Esophagus (tissue), 2 donors: ENCODE measurements around the gene PARP4. TPM values are rescaled to one million over a fixed set of nuclear protein-coding genes. Genes with fewer than 3 reads are reported as not detected.
"Not testable (repeated sequence)": the region's sequence is repeated elsewhere in the genome, so short reads cannot be mapped to it uniquely, and the experiment has no call there.

Experiments
- H3K27ac ChIP-seq, 2 donors: one replicate each; pipeline ENCODE4 v1.5.1; 2013; ENCODE audit warnings: low read depth in 2 of 2, mild to moderate bottlenecking in 2 of 2, inconsistent platforms in 1 of 2, low read length in 1 of 2, moderate library complexity in 1 of 2
- H3K27me3 ChIP-seq, 2 donors: one replicate each; pipeline ENCODE4 v1.6.1; 2013; ENCODE audit warnings: low read length in 2 of 2, control low read depth in 1 of 2, mild to moderate bottlenecking in 1 of 2; ENCODE audit not compliant: insufficient read depth in 2 of 2, control insufficient read depth in 1 of 2
- H3K36me3 ChIP-seq, 2 donors: one replicate each; pipeline ENCODE4 v1.6.1; 2013; ENCODE audit warnings: low read length in 1 of 2; ENCODE audit not compliant: control insufficient read depth in 2 of 2, insufficient read depth in 2 of 2
- H3K4me1 ChIP-seq, 2 donors: one replicate each; pipeline ENCODE4 v1.6.1; 2013; ENCODE audit warnings: low read length in 1 of 2; ENCODE audit not compliant: control insufficient read depth in 2 of 2, insufficient read depth in 2 of 2
- H3K4me3 ChIP-seq, 2 donors: one replicate each; pipeline ENCODE4 v1.5.1; 2013; ENCODE audit warnings: low read length in 2 of 2, mild to moderate bottlenecking in 2 of 2, low read depth in 1 of 2, moderate library complexity in 1 of 2
- H3K9me3 ChIP-seq, 2 donors: one replicate each; pipeline ENCODE4 v1.6.1; 2013; ENCODE audit warnings: mild to moderate bottlenecking in 2 of 2, low read depth in 1 of 2, low read length in 1 of 2, moderate library complexity in 1 of 2; ENCODE audit not compliant: control insufficient read depth in 2 of 2, insufficient read depth in 1 of 2
- WGBS, 2 donors: extraction: QIAGEN DNeasy Blood & Tissue Kit; methylation state at CpG; one replicate each; pipeline ENCODE4 v1.1.7; 2013; 5-methylcytosine and 5-hydroxymethylcytosine counted together
- polyA plus RNA-seq, 2 donors: library from polyadenylated mRNA; stranded (reverse); fragments of 200-250 nt; gene quantifications; one replicate each; pipeline ENCODE4 v1.2.3, GENCODE V29; 2013
- donor health status: healthy with polysubstance abuse.
- donor health status: Bipolar disorder and iron deficiency.

PARP4 gene
- polyA plus RNA-seq, 2 donors = 14.7 to 16.7 TPM

DNA sequence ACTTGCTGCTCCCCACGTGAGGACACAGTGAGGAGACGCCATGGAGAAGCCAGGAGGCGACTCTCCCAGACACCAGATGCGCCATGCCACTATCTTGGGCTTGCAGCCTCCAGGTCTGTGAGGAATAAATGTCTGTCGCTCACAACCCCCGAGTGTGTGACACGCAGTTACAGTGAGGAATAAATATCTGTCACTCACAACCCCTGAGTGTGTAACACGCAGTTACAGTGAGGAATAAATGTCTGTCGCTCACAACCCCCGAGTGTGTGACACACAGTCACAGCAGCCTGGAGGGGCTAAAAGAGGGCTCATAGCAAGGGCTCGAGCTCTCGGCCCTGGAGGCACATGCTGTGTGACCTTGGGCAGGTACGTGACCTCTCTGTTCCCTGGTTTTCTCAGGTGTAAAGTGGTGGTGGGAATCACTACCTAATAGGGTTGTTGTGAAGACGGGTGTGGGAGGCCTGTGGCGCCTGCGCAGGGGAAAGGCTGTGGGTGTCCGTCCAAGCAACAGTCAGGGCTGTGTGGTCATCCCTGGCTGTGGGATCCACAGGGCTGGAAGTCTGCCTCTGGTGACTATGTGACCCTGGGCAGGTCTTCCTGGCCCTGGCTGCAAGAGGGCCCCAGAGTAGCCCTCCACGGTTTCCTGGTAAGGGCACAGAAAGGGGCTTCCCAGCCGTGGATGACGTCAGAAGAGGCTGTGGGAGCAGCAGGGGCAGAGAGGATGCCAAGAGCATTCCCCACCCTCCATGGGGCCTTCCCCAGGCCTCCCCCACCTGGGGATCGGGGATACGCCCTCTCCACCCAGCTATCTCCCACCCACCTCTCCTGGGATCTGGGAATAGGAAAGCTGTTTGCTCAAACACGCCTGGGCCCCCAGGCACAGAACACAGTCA, 125.5 kb downstream of the PARP4 start:
- no peak overlapping the region for H3K4me3 ChIP-seq
- no peaks in the 10 kb centered on the region for H3K36me3 ChIP-seq
- WGBS, 2 donors = 76 to 80% methylated on average over 23 of the region's 23 CpGs
- no peaks in the 10 kb centered on the region for H3K27me3 ChIP-seq
- H3K9me3 ChIP-seq = no peaks in the 10 kb centered on the region
- no peak overlapping the region for H3K27ac ChIP-seq
- no peaks in the 10 kb centered on the region for H3K4me1 ChIP-seq

DNA sequence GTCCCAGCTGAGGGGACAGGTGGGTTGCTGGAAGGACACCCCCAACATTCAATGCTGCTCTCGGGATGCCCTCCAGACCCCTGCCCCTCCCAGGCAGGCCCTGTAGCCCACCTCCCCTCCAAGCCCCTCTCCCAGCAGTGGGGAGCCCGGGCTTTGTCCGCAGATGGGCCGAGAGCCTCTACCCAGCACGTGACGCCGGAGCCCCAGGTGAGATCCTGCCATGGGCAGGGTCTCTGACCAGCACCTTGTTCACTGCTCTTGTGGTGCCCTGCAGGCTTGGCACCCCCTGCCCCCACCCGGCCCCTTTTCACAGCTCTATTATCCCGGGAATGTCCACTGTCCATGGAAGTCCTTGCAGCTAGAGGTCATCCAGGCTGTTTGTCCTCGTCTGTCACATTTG, 126.7 kb downstream of the PARP4 start:
- H3K36me3 ChIP-seq = no peaks in the 10 kb centered on the region
- H3K27ac ChIP-seq = no peak overlapping the region
- peaks cover 0 to 2% of the 10 kb centered on the region in 2 donors for H3K9me3 ChIP-seq
- H3K27me3 ChIP-seq = no peaks in the 10 kb centered on the region
- no peaks in the 10 kb centered on the region for H3K4me1 ChIP-seq
- no peak overlapping the region for H3K4me3 ChIP-seq
- WGBS, 2 donors = 83% methylated on average over 10 of the region's 10 CpGs

DNA sequence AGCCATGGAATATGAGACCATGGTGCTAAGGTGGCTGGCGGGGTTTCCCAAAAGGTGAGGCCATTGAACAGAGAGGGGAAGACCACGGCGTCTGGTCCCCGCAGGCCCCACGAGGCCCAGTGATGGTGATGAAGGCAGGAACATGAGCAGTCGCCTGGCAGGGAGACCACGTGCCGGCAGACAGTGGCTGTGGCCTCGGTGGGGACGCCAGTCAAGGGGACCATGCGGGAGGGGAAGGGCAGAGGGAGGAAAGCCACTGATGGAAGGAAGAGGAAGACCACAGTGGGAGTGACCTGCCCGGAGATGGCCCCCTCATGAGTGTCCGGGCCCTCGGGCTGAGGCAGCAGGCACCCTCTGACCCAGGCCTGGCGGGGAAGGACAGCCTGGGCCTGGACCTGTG, 127.6 kb downstream of the PARP4 start:
- H3K4me1 ChIP-seq = not testable (repeated sequence)
- WGBS, 2 donors = 90 to 93% methylated on average over 11 to 15 of the region's 15 CpGs

DNA sequence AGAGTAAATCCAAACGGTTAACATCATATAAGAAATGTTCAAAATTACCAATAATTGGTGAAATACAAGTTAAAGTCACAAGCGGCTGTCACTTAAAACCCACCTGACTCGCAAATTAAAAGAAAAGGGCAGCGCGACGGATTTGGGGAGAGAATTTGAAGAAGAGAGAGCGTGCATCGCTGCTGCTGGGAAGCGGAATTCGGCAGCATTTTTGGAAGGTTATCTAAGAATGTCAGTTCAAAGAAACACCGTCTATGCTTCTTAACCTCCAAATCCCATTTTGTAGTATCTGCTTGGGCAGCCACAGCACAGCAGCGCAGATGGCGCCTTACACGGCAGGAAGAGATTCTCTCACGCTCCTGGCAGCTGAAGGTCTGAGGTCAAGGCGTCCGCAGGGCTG, 128.5 kb downstream of the PARP4 start:
- H3K4me1 ChIP-seq, H3K9me3 ChIP-seq, H3K27me3 ChIP-seq, H3K36me3 ChIP-seq, H3K27ac ChIP-seq, H3K4me3 ChIP-seq: not testable (repeated sequence)
- 95% methylated on average over 17 of the region's 17 CpGs for WGBS, 2 donors

More for the DNA sequence above, 127.6 kb downstream of the PARP4 start:
- not testable (repeated sequence) for H3K27ac ChIP-seq, H3K27me3 ChIP-seq, H3K4me3 ChIP-seq, H3K36me3 ChIP-seq, H3K9me3 ChIP-seq

DNA sequence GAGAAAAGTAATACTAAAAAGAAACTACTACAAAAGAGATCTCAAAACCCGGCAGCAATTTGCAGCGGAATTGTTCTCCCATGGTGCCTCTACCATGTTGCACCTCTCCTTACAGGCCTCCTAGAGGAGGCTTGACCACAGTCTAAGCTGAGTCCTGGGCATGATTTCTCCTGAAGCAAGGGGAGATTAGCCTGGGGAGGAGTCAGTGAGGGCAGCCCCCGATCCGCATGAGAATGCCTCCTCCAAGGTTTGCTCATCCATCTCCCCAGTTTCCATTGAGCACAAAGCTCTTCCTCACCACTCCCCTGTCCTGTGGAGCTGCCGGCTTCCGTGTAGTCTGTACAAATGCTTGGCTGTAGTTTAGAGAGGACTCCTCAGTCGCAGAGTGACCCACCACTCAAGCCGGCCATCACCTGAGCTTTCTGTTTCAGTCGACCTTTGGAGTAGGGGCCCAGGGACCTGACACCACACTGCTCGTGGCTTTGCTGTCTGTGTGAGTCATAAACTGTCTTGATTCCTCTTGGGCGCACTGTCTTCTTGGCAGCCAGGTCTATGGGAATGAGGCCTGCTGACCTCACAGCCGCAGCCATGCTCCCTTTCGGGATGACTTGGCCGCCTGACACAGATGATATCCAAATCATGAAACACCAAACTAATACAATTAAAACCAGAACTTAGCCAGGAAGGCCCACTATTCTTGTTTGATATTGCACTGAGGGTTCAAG, 130.9 kb downstream of the PARP4 start:
- WGBS, 2 donors = 72 to 82% methylated on average over 14 of the region's 14 CpGs
- Histone ChIP-seq H3K9me3 (peaks cover 0 to 2% of the 10 kb centered on the region in 2 donors), H3K27ac (no peak overlapping the region), H3K4me3 (no peak overlapping the region), H3K4me1 (no peaks in the 10 kb centered on the region), H3K36me3 (no peaks in the 10 kb centered on the region), H3K27me3 (no peaks in the 10 kb centered on the region)

DNA sequence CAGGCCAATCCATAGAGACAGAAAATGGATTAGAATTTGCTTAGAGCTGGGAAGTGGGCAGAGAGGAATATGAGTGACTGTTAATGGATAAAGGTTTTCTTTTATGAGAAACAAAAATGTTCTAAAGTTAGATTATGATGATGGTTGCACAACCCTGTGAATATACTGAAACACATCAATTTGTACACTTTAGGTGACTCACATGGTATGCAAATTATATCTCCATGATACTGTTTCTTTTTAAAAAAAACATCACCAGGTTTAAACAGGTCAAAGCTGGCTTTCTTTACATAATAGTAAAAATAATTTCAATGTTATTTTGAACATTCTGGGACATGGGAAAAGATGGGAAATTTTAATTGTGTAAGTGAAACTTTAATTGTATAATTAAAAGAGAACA, 131.7 kb downstream of the PARP4 start:
- not testable (repeated sequence) for H3K4me1 ChIP-seq, H3K9me3 ChIP-seq, H3K27ac ChIP-seq, H3K4me3 ChIP-seq, H3K27me3 ChIP-seq, H3K36me3 ChIP-seq

DNA sequence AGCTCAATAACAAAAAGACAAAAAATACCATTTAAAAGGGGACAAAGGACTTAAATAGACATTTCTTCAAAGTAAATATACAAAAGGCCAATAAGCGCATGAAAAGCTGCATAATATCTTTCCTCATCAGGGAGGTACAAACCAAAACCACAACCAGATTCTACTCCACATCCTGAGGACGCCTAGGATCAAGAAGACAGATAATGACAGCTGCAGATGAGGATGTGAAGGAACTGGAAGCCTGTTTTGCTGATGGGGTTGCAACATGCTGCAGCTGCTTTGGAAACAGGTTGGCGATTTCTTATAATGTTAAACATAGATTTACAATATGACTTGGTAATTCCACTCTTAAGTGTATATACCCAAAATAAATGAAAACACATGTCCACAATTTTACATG, 132.4 kb downstream of the PARP4 start:
- not testable (repeated sequence) for H3K9me3 ChIP-seq, H3K4me1 ChIP-seq, H3K27ac ChIP-seq, H3K4me3 ChIP-seq, H3K27me3 ChIP-seq, H3K36me3 ChIP-seq
- WGBS, 2 donors = 62 to 74% methylated on average over 3 of the region's 3 CpGs

DNA sequence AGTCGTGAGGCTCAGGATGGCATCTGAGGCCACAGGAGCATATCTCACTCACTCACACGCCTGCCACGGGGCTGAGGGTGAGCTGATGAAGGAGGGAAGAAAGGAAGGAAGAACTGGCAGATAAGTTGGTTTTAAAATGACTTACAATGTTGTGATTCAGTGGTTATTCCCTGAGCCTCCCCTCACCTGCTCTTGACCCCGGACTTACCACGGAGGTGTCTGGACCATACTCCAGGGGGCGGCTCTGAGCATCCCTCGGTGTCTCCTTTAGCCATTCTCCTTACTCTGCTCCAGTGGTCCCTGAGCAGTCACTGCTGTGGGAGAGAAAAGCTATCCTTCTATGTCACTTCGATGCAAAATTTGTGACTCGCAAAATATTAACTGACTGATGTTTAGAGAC, 141.3 kb downstream of the PARP4 start:
- H3K36me3 ChIP-seq, H3K27me3 ChIP-seq, H3K9me3 ChIP-seq, H3K4me3 ChIP-seq, H3K4me1 ChIP-seq, H3K27ac ChIP-seq: not testable (repeated sequence)
- WGBS, 2 donors = 81 to 87% methylated on average over 9 of the region's 9 CpGs
